ENCODE data around the gene UBAC1. TPM values are rescaled to one million over a fixed set of nuclear protein-coding genes. Genes with fewer than 3 reads are reported as not detected.
"Not testable (repeated sequence)": the region's sequence is repeated elsewhere in the genome, so short reads cannot be mapped to it uniquely, and the experiment has no call there.

UBAC1 gene
- total RNA-seq, 3 donors from 2014 or later, result 30.4 to 33.4 (median 31.4) TPM

- H3K4me3 Mint-ChIP-seq, result no peak overlapping the region
- DNase-seq (no peak), ATAC-seq (no peak)
- H3K9me3 Mint-ChIP-seq, result no peaks in the 10 kb centered on the region
- no peaks in the 10 kb centered on the region for H3K27me3 Mint-ChIP-seq (ENCODE audit: low read depth)
- no peaks in the 10 kb centered on the region for H3K36me3 Mint-ChIP-seq (ENCODE audit: insufficient read depth)
- peaks cover 26% of the 10 kb centered on the region for H3K4me1 Mint-ChIP-seq (ENCODE audit: low read depth)
These were observed 15.4 kb upstream of the UBAC1 start for GRCh38 chr9:135976531-135976930.

DNA sequence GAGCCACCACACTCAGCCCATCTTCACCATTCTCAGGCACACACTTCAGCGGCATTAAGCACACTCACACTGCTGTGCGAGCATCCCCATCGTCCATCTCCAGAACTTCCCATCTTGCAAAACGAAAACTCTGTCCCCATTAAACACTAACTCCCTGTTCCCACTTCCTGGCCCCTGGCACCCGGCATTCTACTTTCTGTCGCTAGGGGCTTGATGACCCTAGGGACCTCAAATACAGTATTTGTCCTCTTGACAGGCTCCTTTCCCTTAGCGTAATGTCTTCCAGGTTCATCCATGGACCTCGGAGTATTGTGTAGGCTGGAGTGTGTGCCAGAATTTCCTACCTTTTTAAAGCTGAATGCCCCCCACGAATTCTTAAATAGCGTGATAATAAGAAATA lies 14.7 kb upstream of the UBAC1 start:
- no peak for DNase-seq
- no peaks in the 10 kb centered on the region for H3K27me3 Mint-ChIP-seq (ENCODE audit: low read depth)
- H3K4me3 Mint-ChIP-seq, result no peak overlapping the region
- peaks cover 26% of the 10 kb centered on the region for H3K4me1 Mint-ChIP-seq (ENCODE audit: low read depth)
- no peaks in the 10 kb centered on the region for H3K9me3 Mint-ChIP-seq
- no peaks in the 10 kb centered on the region for H3K36me3 Mint-ChIP-seq (ENCODE audit: insufficient read depth)
- ATAC-seq, result no peak

DNA sequence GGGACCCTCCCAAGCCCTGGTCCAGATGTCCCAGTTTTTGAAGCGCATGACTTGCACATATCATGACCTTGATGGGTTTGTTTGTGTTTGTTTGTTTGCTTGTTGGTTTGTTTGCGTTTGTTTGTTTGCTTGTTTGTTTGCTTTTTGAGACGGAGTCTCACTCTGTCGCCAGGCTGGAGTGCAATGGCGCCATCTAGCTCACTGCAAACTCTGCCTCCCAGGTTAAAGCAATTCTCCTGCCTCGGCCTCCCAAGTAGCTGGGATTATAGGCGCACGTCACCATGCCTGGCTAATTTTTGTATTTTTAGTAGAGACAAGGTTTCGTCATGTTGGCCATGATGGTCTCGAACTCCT lies 13.0 kb upstream of the UBAC1 start:
- Mint-ChIP-seq H3K36me3 (ENCODE audit: insufficient read depth) (no peaks in the 10 kb centered on the region), H3K4me3 (no peak overlapping the region), H3K27me3 (ENCODE audit: low read depth) (no peaks in the 10 kb centered on the region), H3K4me1 (ENCODE audit: low read depth) (peaks cover 18% of the 10 kb centered on the region), H3K9me3 (no peaks in the 10 kb centered on the region)
- ATAC-seq, result no peak
- DNase-seq, result no peak

GRCh38 chr9:135973277-135974219 lies 12.4 kb upstream of the UBAC1 start:
- DNase-seq, result no peak
- Mint-ChIP-seq H3K9me3 (no peaks in the 10 kb centered on the region), H3K36me3 (ENCODE audit: insufficient read depth) (no peaks in the 10 kb centered on the region), H3K4me3 (no peak overlapping the region), H3K27me3 (ENCODE audit: low read depth) (no peaks in the 10 kb centered on the region), H3K4me1 (ENCODE audit: low read depth) (peaks cover 12% of the 10 kb centered on the region)
- ATAC-seq, result peak in 1 of 2 donors; percentile 30

DNA sequence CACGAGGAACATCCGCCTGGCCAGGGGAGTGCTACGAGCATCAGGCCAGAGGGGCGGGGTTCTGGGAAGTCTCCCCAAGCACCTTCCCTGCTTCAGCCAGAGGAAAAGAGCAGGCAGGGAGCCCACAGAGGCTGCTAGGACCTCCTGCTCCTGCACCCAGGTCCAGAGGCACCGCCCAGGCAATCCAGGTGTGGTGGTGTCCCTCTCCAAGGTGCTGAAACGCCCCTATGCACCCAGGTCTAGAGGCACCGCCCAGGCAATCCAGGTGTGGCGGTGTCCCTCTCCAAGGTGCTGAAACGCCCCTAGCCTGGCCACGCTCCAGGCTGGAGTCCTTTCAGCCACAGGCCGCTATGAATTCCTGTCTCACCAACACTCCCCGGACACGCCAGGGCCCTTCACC lies 10.7 kb upstream of the UBAC1 start:
- ATAC-seq, result no peak
- Mint-ChIP-seq H3K27me3 (ENCODE audit: low read depth) (peaks cover 6% of the 10 kb centered on the region), H3K4me1 (ENCODE audit: low read depth) (peaks cover 18% of the 10 kb centered on the region), H3K4me3 (no peak overlapping the region), H3K36me3 (ENCODE audit: insufficient read depth) (no peaks in the 10 kb centered on the region), H3K9me3 (no peaks in the 10 kb centered on the region)
- DNase-seq, result peak; percentile 23

DNA sequence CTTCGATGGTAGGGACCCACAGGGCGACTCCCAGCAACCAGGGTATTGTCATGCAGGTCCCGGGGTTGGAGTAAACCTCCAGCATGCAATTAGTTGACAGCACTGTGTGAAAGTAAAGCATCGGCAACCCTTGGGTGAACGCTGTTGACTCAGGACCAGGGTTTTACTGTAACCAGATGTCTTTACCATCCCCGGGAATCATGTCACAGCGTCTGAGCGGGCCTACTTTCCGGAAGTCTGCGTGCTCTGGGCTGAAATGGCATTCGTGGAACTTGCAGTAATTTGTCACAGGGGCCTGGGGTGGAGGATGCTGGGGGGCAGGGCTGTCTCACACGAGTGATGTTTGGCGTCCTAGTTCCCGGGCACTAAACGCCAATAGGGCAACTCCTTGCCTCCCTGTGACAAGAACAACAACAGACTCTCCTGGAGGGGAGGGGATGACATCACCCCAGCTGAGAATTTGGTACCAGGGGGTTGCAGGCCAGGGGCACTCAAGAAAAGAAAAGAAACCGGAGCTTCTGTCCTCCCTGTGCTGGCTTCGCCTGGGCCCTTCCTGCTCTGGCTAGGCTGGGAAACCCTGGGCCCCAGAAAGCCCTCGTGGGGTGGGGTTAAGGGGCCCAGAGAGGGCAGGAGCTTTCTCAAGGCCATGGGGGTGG lies 10.1 kb upstream of the UBAC1 start:
- Mint-ChIP-seq H3K9me3 (no peaks in the 10 kb centered on the region), H3K27me3 (ENCODE audit: low read depth) (peaks cover 6% of the 10 kb centered on the region), H3K36me3 (ENCODE audit: insufficient read depth) (no peaks in the 10 kb centered on the region), H3K4me3 (no peak overlapping the region), H3K4me1 (ENCODE audit: low read depth) (peaks cover 16% of the 10 kb centered on the region)
- DNase-seq (no peak), ATAC-seq (no peak)

- H3K9me3 Mint-ChIP-seq, result no peaks in the 10 kb centered on the region
These were observed 9.1 kb upstream of the UBAC1 start for GRCh38 chr9:135970128-135970815.

DNA sequence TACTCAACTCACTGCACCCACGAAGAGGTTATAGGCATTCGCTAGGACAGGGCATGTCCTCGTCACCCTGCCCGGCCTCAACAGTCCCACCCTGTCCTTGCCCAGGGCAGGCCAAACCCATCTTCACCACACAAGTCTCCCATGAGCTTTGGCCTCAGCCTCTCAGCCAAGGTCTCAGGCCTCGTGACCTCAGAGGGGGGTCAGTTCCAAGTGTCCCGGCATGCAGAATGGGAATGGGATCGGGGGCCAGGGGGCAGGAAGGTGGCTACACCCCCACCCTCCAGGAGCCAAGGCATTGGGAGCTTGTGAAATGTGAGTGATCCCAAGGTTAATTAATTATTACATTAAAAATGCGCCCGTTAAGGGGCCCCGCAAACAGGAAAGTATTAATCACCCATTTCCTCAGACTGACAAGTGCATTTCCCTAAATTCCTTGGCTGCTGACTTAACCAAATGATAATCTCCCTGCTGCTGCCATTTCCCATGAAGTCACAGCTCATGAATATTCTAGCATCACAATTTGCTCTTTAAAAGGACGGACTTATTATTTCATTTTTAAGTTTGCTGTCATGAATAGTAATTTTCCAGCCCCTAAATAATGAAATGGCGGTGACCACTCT lies 8.0 kb upstream of the UBAC1 start:
- no peak for DNase-seq
- no peaks in the 10 kb centered on the region for H3K36me3 Mint-ChIP-seq (ENCODE audit: insufficient read depth)
- H3K9me3 Mint-ChIP-seq, result no peaks in the 10 kb centered on the region
- H3K27me3 Mint-ChIP-seq (ENCODE audit: low read depth), result peaks cover 6% of the 10 kb centered on the region
- no peak for ATAC-seq
- H3K4me3 Mint-ChIP-seq, result no peak overlapping the region
- H3K4me1 Mint-ChIP-seq (ENCODE audit: low read depth), result peaks cover 16% of the 10 kb centered on the region

More at GRCh38 chr9:135970128-135970815, 9.1 kb upstream of the UBAC1 start:
- ATAC-seq (no peak), DNase-seq (no peak)
- H3K27me3 Mint-ChIP-seq (ENCODE audit: low read depth), result peaks cover 6% of the 10 kb centered on the region
- peaks cover 16% of the 10 kb centered on the region for H3K4me1 Mint-ChIP-seq (ENCODE audit: low read depth)
- H3K4me3 Mint-ChIP-seq, result no peak overlapping the region
- H3K36me3 Mint-ChIP-seq (ENCODE audit: insufficient read depth), result no peaks in the 10 kb centered on the region

- ATAC-seq (no peak), DNase-seq (no peak)
- no peak overlapping the region for H3K4me3 Mint-ChIP-seq
- no peaks in the 10 kb centered on the region for H3K9me3 Mint-ChIP-seq
- H3K36me3 Mint-ChIP-seq (ENCODE audit: insufficient read depth), result no peaks in the 10 kb centered on the region
- H3K27me3 Mint-ChIP-seq (ENCODE audit: low read depth), result peaks cover 6% of the 10 kb centered on the region
- peaks cover 10% of the 10 kb centered on the region for H3K4me1 Mint-ChIP-seq (ENCODE audit: low read depth)
These were observed 7.4 kb upstream of the UBAC1 start for GRCh38 chr9:135968601-135969000.

DNA sequence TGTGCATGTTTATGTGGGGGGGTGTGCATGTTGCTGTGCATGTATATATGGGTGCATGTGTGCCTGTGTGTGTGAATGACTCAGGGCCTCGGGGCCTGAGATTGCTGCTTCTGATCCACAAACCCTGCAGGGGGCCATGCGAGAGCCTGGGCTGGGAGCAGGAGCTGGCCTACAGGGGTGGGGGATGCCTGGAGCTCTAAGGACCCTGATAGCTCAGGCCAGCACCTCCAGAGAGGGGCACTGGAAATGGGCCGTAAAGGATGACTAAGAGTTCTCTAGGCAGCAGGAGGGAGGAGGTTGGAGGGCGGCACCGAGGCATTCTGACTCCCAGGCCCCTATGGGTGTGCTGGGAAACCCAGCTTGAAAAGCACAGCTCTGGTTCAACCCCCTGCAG lies 6.9 kb upstream of the UBAC1 start:
- Mint-ChIP-seq H3K36me3 (ENCODE audit: insufficient read depth) (no peaks in the 10 kb centered on the region), H3K4me1 (ENCODE audit: low read depth) (peaks cover 6% of the 10 kb centered on the region), H3K4me3 (no peak overlapping the region), H3K27me3 (ENCODE audit: low read depth) (peaks cover 6% of the 10 kb centered on the region), H3K9me3 (no peaks in the 10 kb centered on the region)
- no peak for DNase-seq
- peak; percentile 9 to 16 for ATAC-seq

- H3K36me3 Mint-ChIP-seq (ENCODE audit: insufficient read depth); DNase-seq; H3K4me3 Mint-ChIP-seq; H3K27me3 Mint-ChIP-seq (ENCODE audit: low read depth); H3K9me3 Mint-ChIP-seq: not testable (repeated sequence)
- peak in 1 of 2 donors; percentile 8 for ATAC-seq
- peaks cover 12% of the 10 kb centered on the region for H3K4me1 Mint-ChIP-seq (ENCODE audit: low read depth)
These were observed 5.7 kb upstream of the UBAC1 start for GRCh38 chr9:135966916-135967260.

DNA sequence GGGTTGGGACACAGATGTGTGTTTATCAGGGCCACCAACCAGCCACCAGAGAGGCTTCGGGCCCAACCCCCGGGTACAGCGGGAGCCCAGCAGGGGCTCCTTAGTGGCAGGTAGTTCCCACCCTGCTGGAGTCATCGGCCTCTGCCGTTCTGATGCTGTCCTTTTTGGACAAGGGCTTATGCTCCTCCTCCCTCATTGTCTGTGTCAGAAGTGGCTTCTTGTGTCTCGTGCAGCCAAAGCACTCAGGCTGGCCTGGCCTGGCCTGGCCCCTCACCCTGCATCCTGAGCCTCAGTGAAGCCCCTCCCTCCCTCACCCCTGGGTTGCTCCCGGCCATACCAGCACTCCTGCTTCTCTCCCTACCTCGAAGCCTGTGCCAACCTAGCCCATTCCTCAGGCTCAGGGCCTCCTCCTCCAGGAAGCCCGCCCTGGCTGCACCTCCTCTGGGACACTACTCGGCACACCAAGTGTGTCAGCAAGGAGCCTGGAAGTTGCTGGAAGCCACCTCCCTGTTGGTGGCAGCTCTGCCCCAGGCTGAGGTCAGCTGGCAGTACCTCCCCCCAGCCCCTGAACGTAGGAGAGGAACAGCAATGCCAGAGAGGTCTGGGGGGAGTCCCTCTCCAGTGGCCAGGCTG lies 4.1 kb upstream of the UBAC1 start:
- H3K4me1 Mint-ChIP-seq (ENCODE audit: low read depth), result peaks cover 19% of the 10 kb centered on the region
- H3K9me3 Mint-ChIP-seq, result no peaks in the 10 kb centered on the region
- peaks cover 6% of the 10 kb centered on the region for H3K27me3 Mint-ChIP-seq (ENCODE audit: low read depth)
- no peak overlapping the region for H3K4me3 Mint-ChIP-seq
- ATAC-seq (no peak), DNase-seq (no peak)
- H3K36me3 Mint-ChIP-seq (ENCODE audit: insufficient read depth), result no peaks in the 10 kb centered on the region

GRCh38 chr9:135963938-135964337 lies 2.8 kb upstream of the UBAC1 start:
- H3K27me3 Mint-ChIP-seq (ENCODE audit: low read depth), result peaks cover 6% of the 10 kb centered on the region
- ATAC-seq (no peak), DNase-seq (no peak)
- H3K9me3 Mint-ChIP-seq, result no peaks in the 10 kb centered on the region
- H3K36me3 Mint-ChIP-seq (ENCODE audit: insufficient read depth), result no peaks in the 10 kb centered on the region
- H3K4me3 Mint-ChIP-seq, result no peak overlapping the region
- H3K4me1 Mint-ChIP-seq (ENCODE audit: low read depth), result peaks cover 30% of the 10 kb centered on the region

DNA sequence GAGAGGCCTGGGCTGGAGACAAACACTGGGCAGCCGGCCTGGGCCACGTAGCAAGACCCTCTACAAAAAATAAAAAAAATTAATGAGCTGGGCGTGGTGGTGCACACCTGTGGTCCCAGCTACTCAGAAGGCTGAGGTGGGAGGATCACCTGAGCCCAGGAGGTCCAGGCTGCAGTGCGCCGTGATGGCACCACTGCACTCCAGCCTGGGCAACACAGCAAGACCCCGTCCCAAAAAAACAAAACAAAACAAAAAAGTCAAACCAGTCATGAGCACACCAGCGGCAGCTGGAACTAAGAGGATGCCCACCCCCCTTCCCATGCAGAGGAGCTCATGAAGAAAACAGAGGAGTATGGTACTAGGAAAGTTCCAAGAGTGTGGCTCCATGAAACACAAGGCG lies 2.2 kb upstream of the UBAC1 start:
- Mint-ChIP-seq H3K4me3 (no peak overlapping the region), H3K4me1 (ENCODE audit: low read depth) (peaks cover 34% of the 10 kb centered on the region), H3K36me3 (ENCODE audit: insufficient read depth) (no peaks in the 10 kb centered on the region), H3K27me3 (ENCODE audit: low read depth) (peaks cover 6% of the 10 kb centered on the region), H3K9me3 (no peaks in the 10 kb centered on the region)
- DNase-seq, result no peak
- no peak for ATAC-seq
